PFSK-1 (cell line): ENCODE measurements around the gene PID1.

ENCODE experiments used
- FOXP2 ChIP-seq: optimal IDR thresholded peaks from 2 replicates; pipeline ENCODE3; 2011; ENCODE audit warnings: borderline replicate concordance, control low read depth, inconsistent platforms; ENCODE audit not compliant: insufficient read depth; ENCODE audit errors: extremely low read length, extremely low read depth
- POLR2AphosphoS5 ChIP-seq: IDR thresholded peaks from 2 replicates; pipeline ENCODE4 v1.6.1; 2012; ENCODE audit warnings: low read depth, mild to moderate bottlenecking, control low read depth, low read length, moderate library complexity
- SIN3A ChIP-seq: IDR thresholded peaks from 2 replicates; pipeline ENCODE4 v1.6.1; 2012; ENCODE audit warnings: mild to moderate bottlenecking, low read length, moderate library complexity, borderline replicate concordance; ENCODE audit not compliant: insufficient read depth
- TAF1 ChIP-seq: IDR thresholded peaks from 2 replicates; pipeline ENCODE4 v1.6.1; 2012; ENCODE audit warnings: low read length, control low read depth, borderline replicate concordance; ENCODE audit not compliant: insufficient read depth
- TF ChIP-seq, protein P1 (sequence below), 2 experiments: IDR thresholded peaks; 2 replicates each; pipeline versions ENCODE4 v1.6.1 to v1.8.0; 2011 to 2012; ENCODE audit warnings: low read depth in 2 of 2, low read length in 2 of 2, control low read depth in 1 of 2, inconsistent platforms in 1 of 2, mild to moderate bottlenecking in 1 of 2, moderate library complexity in 1 of 2; ENCODE audit not compliant: insufficient read depth in 1 of 2

DNA sequence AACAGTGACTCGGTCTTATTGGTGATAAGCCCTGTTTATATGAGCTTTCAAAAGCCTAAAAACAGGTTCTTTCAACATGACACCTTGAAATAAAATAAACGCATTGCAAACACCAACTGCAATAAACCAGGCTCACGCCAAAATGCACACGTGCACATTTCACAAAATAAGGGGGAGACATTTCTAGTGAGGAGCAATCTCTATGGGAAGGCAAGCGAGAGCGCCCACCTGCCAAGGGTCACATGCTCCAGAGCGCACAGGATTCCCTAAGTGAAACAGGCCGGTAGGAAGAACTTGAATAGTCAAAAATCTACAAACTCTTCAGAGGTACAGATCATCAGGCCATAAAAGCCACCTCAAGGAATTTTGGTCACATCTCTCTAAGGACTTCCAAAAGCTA is 1.9 kb downstream of the PID1 start:
- TF ChIP-seq POLR2AphosphoS5, result no peak
- TF ChIP-seq TAF1, result no peak
- TF ChIP-seq, protein P1, sequence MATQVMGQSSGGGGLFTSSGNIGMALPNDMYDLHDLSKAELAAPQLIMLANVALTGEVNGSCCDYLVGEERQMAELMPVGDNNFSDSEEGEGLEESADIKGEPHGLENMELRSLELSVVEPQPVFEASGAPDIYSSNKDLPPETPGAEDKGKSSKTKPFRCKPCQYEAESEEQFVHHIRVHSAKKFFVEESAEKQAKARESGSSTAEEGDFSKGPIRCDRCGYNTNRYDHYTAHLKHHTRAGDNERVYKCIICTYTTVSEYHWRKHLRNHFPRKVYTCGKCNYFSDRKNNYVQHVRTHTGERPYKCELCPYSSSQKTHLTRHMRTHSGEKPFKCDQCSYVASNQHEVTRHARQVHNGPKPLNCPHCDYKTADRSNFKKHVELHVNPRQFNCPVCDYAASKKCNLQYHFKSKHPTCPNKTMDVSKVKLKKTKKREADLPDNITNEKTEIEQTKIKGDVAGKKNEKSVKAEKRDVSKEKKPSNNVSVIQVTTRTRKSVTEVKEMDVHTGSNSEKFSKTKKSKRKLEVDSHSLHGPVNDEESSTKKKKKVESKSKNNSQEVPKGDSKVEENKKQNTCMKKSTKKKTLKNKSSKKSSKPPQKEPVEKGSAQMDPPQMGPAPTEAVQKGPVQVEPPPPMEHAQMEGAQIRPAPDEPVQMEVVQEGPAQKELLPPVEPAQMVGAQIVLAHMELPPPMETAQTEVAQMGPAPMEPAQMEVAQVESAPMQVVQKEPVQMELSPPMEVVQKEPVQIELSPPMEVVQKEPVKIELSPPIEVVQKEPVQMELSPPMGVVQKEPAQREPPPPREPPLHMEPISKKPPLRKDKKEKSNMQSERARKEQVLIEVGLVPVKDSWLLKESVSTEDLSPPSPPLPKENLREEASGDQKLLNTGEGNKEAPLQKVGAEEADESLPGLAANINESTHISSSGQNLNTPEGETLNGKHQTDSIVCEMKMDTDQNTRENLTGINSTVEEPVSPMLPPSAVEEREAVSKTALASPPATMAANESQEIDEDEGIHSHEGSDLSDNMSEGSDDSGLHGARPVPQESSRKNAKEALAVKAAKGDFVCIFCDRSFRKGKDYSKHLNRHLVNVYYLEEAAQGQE (IDR thresholded peaks at IDR 0.05; ENCODE audit: insufficient read depth in 1 of 2, low read depth in 2 of 2, low read length in 2 of 2), result no peak
- no peak for TF ChIP-seq SIN3A
- TF ChIP-seq FOXP2, result no peak
